Thyroid gland (tissue), 4 donors: ENCODE results near the gene PHACTR1. TPM values are rescaled to one million over a fixed set of nuclear protein-coding genes. Genes with fewer than 3 reads are reported as not detected.
A peak's percentile ranks its signal among the peaks of the same experiment; 100 is the strongest.

Experiments
- DNase-seq, 2 donors: peaks; one replicate each; pipeline ENCODE4 v3.0.0-alpha.2; 2019
- H3K27ac ChIP-seq, 3 donors: fragments of 200-600 bp; sonication (generic); 1 replicate in 2 of 3; 2 replicates in 1 of 3; pipeline ENCODE4 v1.5.1; 2016 to 2019; ENCODE audit warnings: mild to moderate bottlenecking in 1 of 3, moderate library complexity in 1 of 3
- H3K27me3 ChIP-seq: fragments of 200-600 bp; sonication (generic); one replicate; pipeline ENCODE4 v1.5.1; 2019
- H3K36me3 ChIP-seq, 2 donors: fragments of 200-600 bp; sonication (generic); one replicate each; pipeline ENCODE4 v1.5.1; 2016 to 2019
- H3K4me1 ChIP-seq, 2 donors: fragments of 200-600 bp; sonication (generic); one replicate each; pipeline ENCODE4 v1.5.1; 2017 to 2019
- H3K4me3 ChIP-seq, 3 donors: fragments of 200-600 bp; sonication (generic); replicated peaks in 1 of 3; 1 replicate in 2 of 3; 2 replicates in 1 of 3; pipeline ENCODE4 v1.5.1; 2016; ENCODE audit warnings: mild to moderate bottlenecking in 1 of 3
- H3K9me3 ChIP-seq: fragments of 200-600 bp; sonication (generic); one replicate; pipeline ENCODE4 v1.5.1; 2017
- POLR2A ChIP-seq, 2 donors: fragments of 450-650 bp; IDR thresholded peaks; one replicate each; pipeline ENCODE4 v1.6.1; 2017; ENCODE audit warnings: antibody characterized with exemption in 2 of 2, mild to moderate bottlenecking in 2 of 2, moderate library complexity in 1 of 2
- whole genome bisulfite sequencing, 2 donors: methylation state at CpG; one replicate each; pipeline ENCODE4 v1.1.5; 2017; 5-methylcytosine and 5-hydroxymethylcytosine counted together
- intact Hi-C: fragments of 100-400 bp; cut with DNase I; formaldehyde crosslinking; loops from one replicate; pipeline ENCODE4 v1.15.1; 2023
- total RNA-seq, 4 donors: library from RNA; depleted of rRNA; stranded (reverse); fragments of >200 nt; gene quantifications; one replicate each; pipeline ENCODE4 v1.2.3, GENCODE V29; 2016
- TF ChIP-seq, protein P1 (sequence below), 6 experiments: fragments of 200-600 bp in 3 of 6; fragments of 450-650 bp in 3 of 6; sonication (generic) in 3 of 6; IDR thresholded peaks; one replicate each; pipeline ENCODE4 v1.5.1; 2016 to 2019; ENCODE audit warnings: antibody characterized with exemption in 6 of 6, mild to moderate bottlenecking in 2 of 6, inconsistent platforms in 1 of 6, moderate library complexity in 1 of 6

Gene PHACTR1
- total RNA-seq, 4 donors from 2014 or later = 2.9 to 8.6 (median 4.4) TPM

DNA sequence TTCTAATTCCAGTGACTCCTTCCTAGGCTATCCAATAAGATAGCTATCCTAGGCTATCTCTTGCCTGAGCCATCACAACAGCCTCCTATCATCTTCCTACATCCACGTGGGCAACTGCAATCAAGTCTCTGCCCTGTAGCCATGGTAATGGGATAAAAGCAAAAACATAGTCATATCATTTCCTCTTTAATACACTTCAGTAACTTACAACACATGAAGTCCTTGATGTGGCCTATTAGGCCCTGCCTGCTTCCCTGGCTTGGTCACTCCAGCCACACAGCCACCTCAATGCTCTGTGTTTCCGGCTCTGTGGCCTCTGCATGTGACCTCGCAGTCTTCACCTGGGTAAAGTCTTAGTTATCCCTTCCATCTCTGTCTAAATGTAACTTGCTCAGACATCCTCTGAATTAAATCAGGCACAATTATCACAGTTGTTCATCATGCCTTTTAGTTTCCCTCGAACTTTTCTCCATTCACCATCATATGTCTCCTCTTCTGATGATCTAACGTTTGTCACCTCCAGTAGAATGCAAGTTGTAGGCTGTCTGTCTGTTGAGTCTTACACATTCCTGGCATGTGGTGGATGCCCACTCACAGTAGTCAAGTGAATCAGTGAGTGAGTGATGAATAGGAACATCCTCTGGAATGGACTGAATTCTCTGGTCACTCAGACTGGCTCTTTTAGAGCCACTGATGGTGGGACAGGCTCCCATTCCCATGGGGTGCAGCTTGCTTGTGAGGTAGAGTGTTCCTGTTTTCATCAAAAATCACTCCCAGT, 382.4 kb downstream of the PHACTR1 start:
- no peaks in the 10 kb centered on the region for H3K9me3 ChIP-seq
- 89 to 90% methylated on average over 5 of the region's 5 CpGs for WGBS, 2 donors
- H3K27ac ChIP-seq = no peak overlapping the region
- H3K36me3 ChIP-seq = no peaks in the 10 kb centered on the region
- peaks cover 24 to 32% of the 10 kb centered on the region in 2 donors for H3K4me1 ChIP-seq
- intact Hi-C loops = no loop called here
- H3K27me3 ChIP-seq = no peaks in the 10 kb centered on the region
- DNase-seq = no peak
- no peak overlapping the region for H3K4me3 ChIP-seq
- TF ChIP-seq, protein P1, sequence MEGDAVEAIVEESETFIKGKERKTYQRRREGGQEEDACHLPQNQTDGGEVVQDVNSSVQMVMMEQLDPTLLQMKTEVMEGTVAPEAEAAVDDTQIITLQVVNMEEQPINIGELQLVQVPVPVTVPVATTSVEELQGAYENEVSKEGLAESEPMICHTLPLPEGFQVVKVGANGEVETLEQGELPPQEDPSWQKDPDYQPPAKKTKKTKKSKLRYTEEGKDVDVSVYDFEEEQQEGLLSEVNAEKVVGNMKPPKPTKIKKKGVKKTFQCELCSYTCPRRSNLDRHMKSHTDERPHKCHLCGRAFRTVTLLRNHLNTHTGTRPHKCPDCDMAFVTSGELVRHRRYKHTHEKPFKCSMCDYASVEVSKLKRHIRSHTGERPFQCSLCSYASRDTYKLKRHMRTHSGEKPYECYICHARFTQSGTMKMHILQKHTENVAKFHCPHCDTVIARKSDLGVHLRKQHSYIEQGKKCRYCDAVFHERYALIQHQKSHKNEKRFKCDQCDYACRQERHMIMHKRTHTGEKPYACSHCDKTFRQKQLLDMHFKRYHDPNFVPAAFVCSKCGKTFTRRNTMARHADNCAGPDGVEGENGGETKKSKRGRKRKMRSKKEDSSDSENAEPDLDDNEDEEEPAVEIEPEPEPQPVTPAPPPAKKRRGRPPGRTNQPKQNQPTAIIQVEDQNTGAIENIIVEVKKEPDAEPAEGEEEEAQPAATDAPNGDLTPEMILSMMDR (IDR thresholded peaks at IDR 0.05) = no peak
- no peak for TF ChIP-seq POLR2A (IDR thresholded peaks at IDR 0.05)

DNA sequence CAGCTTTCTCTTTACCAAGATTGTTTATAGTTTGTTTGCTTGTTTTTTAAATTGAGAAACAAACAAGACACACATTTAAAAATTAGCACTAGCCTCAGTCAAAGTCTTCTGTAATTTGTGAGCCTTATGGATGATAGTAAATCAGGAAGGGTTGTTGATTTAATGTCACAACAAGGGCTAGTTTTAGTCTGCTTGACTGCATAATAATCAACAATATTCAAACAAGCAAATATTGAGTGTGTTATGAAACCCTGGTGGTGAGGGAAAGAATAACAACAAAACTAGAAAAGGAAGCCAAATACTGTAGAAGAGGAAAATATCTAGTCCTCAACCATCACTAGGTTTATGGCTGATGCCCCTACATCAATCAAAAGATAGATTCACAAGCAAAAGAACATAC, 383.2 kb downstream of the PHACTR1 start:
- Histone ChIP-seq H3K4me1 (peaks cover 24 to 32% of the 10 kb centered on the region in 2 donors), H3K36me3 (no peaks in the 10 kb centered on the region), H3K4me3 (no peak overlapping the region), H3K27me3 (no peaks in the 10 kb centered on the region), H3K9me3 (no peaks in the 10 kb centered on the region), H3K27ac (no peak overlapping the region)
- no peak for DNase-seq
- intact Hi-C loops = no loop called here
- no peak for TF ChIP-seq POLR2A (IDR thresholded peaks at IDR 0.05)
- TF ChIP-seq, protein P1 (IDR thresholded peaks at IDR 0.05) = peak in 1 of 6 experiments; percentile 19

DNA sequence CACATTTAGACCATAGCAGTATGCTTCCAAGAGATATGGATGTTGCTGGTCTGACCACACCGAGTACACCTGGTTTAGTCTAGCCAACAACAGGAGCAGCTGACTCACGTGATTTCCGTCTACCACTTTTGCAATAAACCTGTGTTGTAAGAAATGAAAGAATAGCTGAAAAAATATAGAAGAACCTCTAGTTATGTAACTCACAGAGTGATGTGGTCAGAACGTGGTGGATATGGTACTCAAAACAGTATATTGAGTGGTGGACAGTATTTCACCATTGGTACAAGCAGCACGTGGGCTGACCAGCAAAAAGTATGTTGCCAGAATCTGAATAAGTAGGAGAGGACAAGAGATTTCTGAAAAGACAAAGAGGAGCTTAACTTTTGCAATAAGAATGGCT, 384.8 kb downstream of the PHACTR1 start:
- no peak overlapping the region for H3K4me3 ChIP-seq
- TF ChIP-seq, protein P1 (IDR thresholded peaks at IDR 0.05) = no peak
- H3K27ac ChIP-seq = no peak overlapping the region
- H3K9me3 ChIP-seq = no peaks in the 10 kb centered on the region
- peaks cover 24 to 25% of the 10 kb centered on the region in 2 donors for H3K4me1 ChIP-seq
- H3K27me3 ChIP-seq = no peaks in the 10 kb centered on the region
- intact Hi-C loops = no loop called here
- H3K36me3 ChIP-seq = no peaks in the 10 kb centered on the region
- no peak for DNase-seq
- WGBS, 2 donors = 86% methylated on average over 5 of the region's 5 CpGs

DNA sequence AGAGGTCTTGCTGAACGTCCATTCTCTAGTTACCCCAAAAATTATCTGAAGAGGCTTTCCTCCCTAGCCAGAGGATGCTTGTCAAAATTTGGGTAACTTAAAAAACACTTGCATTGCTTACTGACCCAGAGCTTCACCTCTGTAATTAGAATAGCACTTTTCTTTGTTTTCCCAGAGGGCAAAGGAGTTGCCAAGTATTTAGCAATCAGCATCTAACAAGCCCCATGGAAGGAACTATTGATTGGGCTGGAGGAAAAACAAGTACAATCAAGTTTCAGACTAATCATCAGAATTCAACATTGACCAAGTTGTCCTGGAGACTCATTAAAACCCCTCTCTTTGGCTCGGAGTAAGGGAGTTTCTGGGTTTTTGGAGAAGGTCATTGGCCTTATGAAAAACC, 385.4 kb downstream of the PHACTR1 start:
- H3K4me3 ChIP-seq = no peak overlapping the region

DNA sequence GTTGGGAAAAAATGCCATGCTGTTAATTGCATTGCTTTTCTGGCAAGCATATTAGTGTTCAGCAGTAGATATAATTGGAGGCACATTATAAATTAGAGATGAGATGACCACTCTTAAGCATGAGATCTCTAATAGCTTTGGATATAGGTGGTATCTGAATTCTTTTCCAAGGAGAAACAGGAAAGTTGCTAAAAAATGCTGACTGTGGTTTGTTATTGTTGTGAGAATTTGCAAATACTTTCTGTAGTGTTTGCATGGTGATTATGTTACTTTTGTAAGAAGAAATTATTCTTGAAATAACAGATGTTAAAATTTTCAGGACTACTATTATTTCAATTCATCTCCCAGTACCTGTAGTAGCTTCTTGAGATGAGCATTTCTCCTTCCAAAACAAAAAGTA, 386.6 kb downstream of the PHACTR1 start:
- intact Hi-C loops = no loop called here
- H3K36me3 ChIP-seq = no peaks in the 10 kb centered on the region
- DNase-seq = no peak
- H3K27me3 ChIP-seq = no peaks in the 10 kb centered on the region
- H3K4me1 ChIP-seq = peaks cover 7 to 8% of the 10 kb centered on the region in 2 donors
- no peaks in the 10 kb centered on the region for H3K9me3 ChIP-seq
- TF ChIP-seq POLR2A (IDR thresholded peaks at IDR 0.05) = no peak
- TF ChIP-seq, protein P1 (IDR thresholded peaks at IDR 0.05) = no peak
- H3K27ac ChIP-seq = no peak overlapping the region
- H3K4me3 ChIP-seq = no peak overlapping the region

More for the DNA sequence above, 385.4 kb downstream of the PHACTR1 start:
- intact Hi-C loops = no loop called here
- no peak for TF ChIP-seq POLR2A (IDR thresholded peaks at IDR 0.05)
- TF ChIP-seq, protein P1 (IDR thresholded peaks at IDR 0.05) = no peak
- no peaks in the 10 kb centered on the region for H3K36me3 ChIP-seq
- no peaks in the 10 kb centered on the region for H3K9me3 ChIP-seq
- H3K27ac ChIP-seq = no peak overlapping the region
- H3K27me3 ChIP-seq = no peaks in the 10 kb centered on the region
- DNase-seq = no peak
- 44 to 66% methylated on average over 2 of the region's 2 CpGs for WGBS, 2 donors
- H3K4me1 ChIP-seq = peaks cover 19 to 20% of the 10 kb centered on the region in 2 donors
